Measurements from ENCODE around the gene BCAS1.

Gene BCAS1

GRCh38 chr20:54103067-54103761, 32.8 kb upstream of the BCAS1 start:
- peak; percentile 87 for DNase-seq (ENCODE audit: low spot score)

GRCh38 chr20:54102543-54102942, 32.1 kb upstream of the BCAS1 start:
- no peak for DNase-seq (ENCODE audit: low spot score)

GRCh38 chr20:54100563-54100962, 30.2 kb upstream of the BCAS1 start:
- no peak for DNase-seq (ENCODE audit: low spot score)

- DNase-seq (ENCODE audit: low spot score), result no peak
Observed at GRCh38 chr20:54099894-54100293, 29.5 kb upstream of the BCAS1 start.

DNA sequence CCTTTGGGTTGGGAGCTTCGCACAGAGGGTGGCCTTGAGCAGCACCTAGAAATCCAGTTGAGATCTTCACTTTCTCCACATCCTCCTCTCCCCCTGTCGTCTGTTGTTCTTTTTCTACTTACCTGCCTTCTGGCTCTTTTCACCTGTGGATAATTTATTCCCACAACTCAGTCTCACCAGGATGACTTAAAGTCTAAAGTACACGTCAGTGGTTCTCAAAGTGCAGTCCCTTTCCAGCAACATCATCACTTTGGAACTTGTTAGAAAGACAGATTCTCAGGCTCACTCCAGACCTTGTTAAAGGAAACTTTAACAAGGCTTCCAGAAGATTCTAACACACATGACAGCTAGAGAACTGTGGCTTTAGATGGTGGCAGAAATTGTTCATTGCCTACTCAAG, 27.7 kb upstream of the BCAS1 start:
- no peak for DNase-seq (ENCODE audit: low spot score)

DNA sequence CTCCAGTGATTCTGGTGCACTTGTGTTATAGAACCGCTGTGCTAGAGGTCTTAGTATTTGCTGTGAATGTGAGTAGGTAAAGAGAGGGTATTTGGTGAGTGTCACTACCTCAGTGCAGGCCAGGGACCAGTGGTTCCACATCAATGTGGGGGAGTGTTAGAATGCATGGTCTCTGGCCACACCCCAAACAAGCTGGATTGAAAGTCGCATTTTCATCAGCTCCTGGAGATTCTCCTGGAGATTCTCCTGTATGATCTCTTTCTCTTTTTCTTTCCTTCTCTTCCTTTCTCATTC, 26.8 kb upstream of the BCAS1 start:
- DNase-seq (ENCODE audit: low spot score), result no peak

- no peak for DNase-seq (ENCODE audit: low spot score)
Observed at GRCh38 chr20:54095824-54096223, 25.4 kb upstream of the BCAS1 start.

DNA sequence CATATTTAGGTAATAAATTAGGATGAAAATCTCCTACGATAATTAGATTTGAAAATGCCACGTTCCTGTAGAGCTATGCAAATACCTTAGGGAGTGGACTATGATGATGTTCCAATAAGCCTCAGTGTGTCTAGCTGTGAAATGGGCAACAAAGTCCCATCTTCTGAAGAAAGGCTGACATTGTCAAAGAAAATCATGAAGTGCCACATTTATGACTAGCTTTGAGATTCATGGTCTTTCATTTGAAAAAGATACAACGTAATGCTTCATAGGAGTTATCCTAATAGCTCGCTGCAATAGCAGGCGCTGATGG, 23.8 kb upstream of the BCAS1 start:
- no peak for DNase-seq (ENCODE audit: low spot score)

GRCh38 chr20:54093423-54094267, 23.3 kb upstream of the BCAS1 start:
- DNase-seq (ENCODE audit: low spot score), result no peak

GRCh38 chr20:54092021-54092420, 21.6 kb upstream of the BCAS1 start:
- no peak for DNase-seq (ENCODE audit: low spot score)

- DNase-seq (ENCODE audit: low spot score), result no peak
Observed at GRCh38 chr20:54091120-54091480, 20.7 kb upstream of the BCAS1 start.

DNA sequence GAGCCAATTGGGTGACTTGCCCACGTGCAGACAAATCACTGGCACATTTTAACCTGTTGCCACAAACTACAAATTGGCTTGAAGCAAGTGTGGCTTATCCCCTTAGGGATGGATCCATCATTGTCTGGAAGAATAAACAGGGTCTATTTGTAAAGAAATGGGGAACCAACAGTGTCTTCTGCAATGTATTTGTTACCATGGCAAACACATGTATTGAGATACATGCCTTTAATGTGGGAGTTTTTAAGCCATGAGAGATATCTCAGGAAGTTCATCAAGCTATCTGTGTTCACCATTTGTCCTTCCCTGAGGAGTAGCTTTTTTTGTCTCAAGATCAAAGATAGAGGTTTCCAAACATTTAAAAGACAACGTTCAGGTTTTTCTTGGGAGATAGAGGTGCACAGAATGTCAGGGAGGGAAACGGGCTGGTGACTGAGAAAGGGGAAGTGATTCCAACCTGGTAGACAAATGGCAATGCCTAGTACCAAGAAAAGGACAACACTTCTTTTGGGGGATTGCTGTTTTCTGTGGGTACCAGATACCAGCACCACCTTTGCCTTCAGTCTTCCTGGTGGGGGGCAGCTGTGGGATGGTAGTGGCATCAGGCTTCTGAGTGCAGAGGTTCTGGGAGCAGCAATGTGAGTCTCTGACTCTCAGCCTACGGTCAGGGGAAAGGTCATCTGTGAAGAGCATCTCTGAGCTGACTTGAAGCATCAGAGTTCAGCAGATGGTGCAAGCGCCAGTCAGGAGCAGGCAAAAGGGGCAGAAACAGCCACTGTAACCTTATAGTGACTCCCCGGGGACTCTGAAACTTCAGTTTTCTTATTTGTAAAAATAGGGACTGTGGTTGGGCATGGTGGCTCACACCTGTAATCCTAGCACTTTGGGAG, 20.1 kb upstream of the BCAS1 start:
- DNase-seq (ENCODE audit: low spot score), result no peak

- no peak for DNase-seq (ENCODE audit: low spot score)
Observed at GRCh38 chr20:54088430-54088829, 18.0 kb upstream of the BCAS1 start.

DNA sequence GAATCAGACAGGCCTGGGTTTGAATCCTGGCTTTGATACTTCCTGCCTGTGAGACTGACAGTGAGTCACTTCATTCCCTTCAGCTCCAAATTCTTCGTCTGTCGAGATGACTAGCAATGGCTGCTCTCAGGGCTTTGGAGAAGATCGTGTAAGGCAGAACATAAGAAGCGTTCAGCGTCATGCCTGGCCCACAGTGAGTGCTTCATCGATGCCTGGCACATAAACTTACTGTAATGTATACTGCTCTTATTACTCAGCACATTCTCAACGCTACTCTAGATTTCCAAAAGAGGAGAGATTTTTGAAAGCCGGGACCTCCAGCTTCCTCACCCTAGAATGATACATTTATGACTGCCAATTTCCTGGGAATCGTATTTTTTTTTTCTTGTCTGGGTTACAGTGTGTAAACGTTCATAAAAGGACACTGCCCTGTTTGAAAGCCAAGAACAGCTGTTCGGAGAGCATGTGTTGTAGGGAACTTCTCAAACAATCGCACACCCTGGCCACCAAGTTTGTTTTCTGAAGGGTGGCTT, 16.2 kb upstream of the BCAS1 start:
- no peak for DNase-seq (ENCODE audit: low spot score)

- DNase-seq (ENCODE audit: low spot score), result no peak
Observed at GRCh38 chr20:54085910-54086309, 15.5 kb upstream of the BCAS1 start.

GRCh38 chr20:54085425-54085824, 15.0 kb upstream of the BCAS1 start:
- DNase-seq (ENCODE audit: low spot score), result no peak

DNA sequence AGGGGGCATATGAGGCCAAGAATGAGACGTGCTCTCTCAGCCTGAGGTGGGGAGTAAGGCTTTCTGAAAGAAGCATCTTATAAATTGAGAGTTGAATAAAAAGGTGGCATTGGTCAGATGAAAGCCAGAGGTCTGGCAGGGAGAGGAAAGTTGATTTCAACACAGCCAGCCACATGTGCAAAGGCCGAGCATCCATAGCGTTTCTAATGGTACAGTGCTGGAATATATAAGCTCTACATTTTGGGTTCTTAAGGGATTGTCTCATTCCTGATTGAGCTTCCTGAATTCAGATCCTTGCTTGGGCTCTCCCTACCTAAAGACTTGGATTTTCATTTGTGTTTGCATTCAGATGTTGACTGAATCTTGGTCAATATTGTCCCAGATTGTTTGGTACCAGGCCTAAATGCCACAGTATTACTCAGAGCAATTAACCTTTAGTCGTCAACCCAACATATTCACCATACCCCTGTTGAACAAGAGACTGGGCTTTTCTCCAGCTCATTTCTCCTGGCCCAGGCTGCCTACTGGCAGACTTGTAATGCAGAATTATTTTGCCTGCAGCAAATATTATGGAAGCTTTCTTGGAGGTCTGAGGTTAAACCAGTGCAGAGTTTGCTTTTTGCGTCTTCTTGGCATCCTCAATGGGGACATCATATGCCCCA, 14.5 kb upstream of the BCAS1 start:
- DNase-seq (ENCODE audit: low spot score), result no peak

GRCh38 chr20:54084193-54084592, 13.8 kb upstream of the BCAS1 start:
- no peak for DNase-seq (ENCODE audit: low spot score)

GRCh38 chr20:54083459-54083858, 13.1 kb upstream of the BCAS1 start:
- DNase-seq (ENCODE audit: low spot score), result no peak

DNA sequence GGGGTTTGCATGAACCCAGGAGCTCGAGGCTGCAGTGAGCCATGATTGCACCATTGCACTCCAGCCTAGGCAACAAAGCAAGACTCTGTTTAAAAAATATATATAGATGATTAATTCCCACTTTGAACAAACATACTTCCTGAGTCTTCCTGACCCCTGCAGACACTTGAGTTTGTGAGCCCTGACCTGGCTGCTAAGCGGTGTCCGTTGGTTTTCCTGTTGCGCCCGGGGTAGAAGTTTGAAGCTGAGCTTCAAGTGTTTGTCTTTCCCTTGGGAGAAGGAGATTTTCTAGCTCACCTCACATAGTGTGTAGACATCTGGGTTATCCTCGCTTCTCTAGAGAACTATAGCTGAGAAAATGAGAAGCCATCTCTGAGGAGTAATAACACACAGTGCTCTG, 11.7 kb upstream of the BCAS1 start:
- no peak for DNase-seq (ENCODE audit: low spot score)

DNA sequence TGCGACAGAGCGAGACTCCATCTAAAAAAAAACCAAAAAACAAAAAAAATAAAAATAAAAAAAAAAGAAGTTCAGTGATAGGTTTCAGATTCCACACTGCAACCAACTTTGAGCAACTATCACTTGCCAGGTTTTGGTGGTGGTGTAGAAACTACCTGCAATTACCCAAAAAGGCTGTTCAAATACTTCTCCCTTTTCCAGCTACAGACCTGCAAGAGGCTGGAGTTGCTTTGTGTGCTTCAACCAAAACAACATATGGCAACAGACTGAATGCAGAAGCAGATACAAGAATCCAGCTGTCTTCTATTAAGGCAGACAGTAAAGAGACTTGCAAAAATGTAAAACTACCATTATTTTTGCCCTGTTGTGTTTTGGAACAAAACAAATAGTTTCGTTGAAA, 9.3 kb upstream of the BCAS1 start:
- DNase-seq (ENCODE audit: low spot score), result no peak

- DNase-seq (ENCODE audit: low spot score), result no peak
Observed at GRCh38 chr20:54078296-54078984, 8.0 kb upstream of the BCAS1 start.
